ENCODE results near the gene MYL12B. TPM values are rescaled to one million over a fixed set of nuclear protein-coding genes. Genes with fewer than 3 reads are reported as not detected.
A peak's percentile ranks its signal among the peaks of the same experiment; 100 is the strongest.

MYL12B gene
- total RNA-seq, 1 experiment from 2014 or later: 166 TPM

GRCh38 chr18:3255611-3256165 is 6.2 kb upstream of the MYL12B start:
- no peak overlapping the region for H3K4ac ChIP-seq (ENCODE audit: low read depth, low read length)
- H3K27me3 ChIP-seq (ENCODE audit: insufficient read depth, low read length): no peaks in the 10 kb centered on the region
- H2BK120ac ChIP-seq (ENCODE audit: low read depth, low read length, poor library complexity, severe bottlenecking): no peak overlapping the region
- no peak overlapping the region for H4K91ac ChIP-seq (ENCODE audit: insufficient read length, low read depth, low read length)
- H3K9me3 ChIP-seq (ENCODE audit: control insufficient read depth, low read depth, low read length): no peaks in the 10 kb centered on the region
- no peak overlapping the region for H3K14ac ChIP-seq (ENCODE audit: insufficient read depth, low read length)
- WGBS (ENCODE audit: extremely low coverage, insufficient read length, low lambda C conversion rate): no CpG with 5 or more reads among the region's 5 CpGs
- no peaks in the 10 kb centered on the region for H4K20me1 ChIP-seq (ENCODE audit: control insufficient read depth, insufficient read depth, insufficient read length)
- no peak overlapping the region for H2BK20ac ChIP-seq (ENCODE audit: low read depth, low read length, poor library complexity, severe bottlenecking)
- H3K56ac ChIP-seq (ENCODE audit: insufficient read length, low read depth, low read length): no peak overlapping the region
- H2AK5ac ChIP-seq (ENCODE audit: insufficient read length, low read length): no peak overlapping the region
- H3K4me1 Mint-ChIP-seq: peaks cover 19 to 31% of the 10 kb centered on the region in 2 experiments
- no peak overlapping the region for H3K23ac ChIP-seq (ENCODE audit: insufficient read length, low read depth, low read length)
- H2BK12ac ChIP-seq (ENCODE audit: insufficient read length, low read depth, low read length): no peak overlapping the region
- no peaks in the 10 kb centered on the region for H3K23me2 ChIP-seq (ENCODE audit: insufficient read length, low read depth, low read length, poor library complexity, severe bottlenecking)
- H3K79me2 ChIP-seq (ENCODE audit: insufficient read depth, low read length): no peaks in the 10 kb centered on the region; the same call in 1 of the 2 replicates
- no peaks in the 10 kb centered on the region for H3K27me3 Mint-ChIP-seq (ENCODE audit: low read depth)
- H3K79me1 ChIP-seq (ENCODE audit: insufficient read depth, low read depth, low read length, poor library complexity, severe bottlenecking): no peaks in the 10 kb centered on the region
- H3T11ph ChIP-seq (ENCODE audit: low read length): no peak overlapping the region
- H3K27ac ChIP-seq (ENCODE audit: insufficient read length, low read depth, low read length): no peak overlapping the region
- H3K27ac Mint-ChIP-seq: peak overlapping the region in 1 of 3 experiments; percentile 42; a peak in 2 of 7 replicates
- no peak overlapping the region for H3K4me3 Mint-ChIP-seq
- no peaks in the 10 kb centered on the region for H3K4me1 ChIP-seq (ENCODE audit: insufficient read depth, low read length)
- H3K4me2 ChIP-seq (ENCODE audit: insufficient read depth, insufficient read length, low read length): no peak overlapping the region
- H4K8ac ChIP-seq (replicated peaks; ENCODE audit: insufficient read length, low read depth, low read length): no peak overlapping the region
- peaks cover 34 to 51% (median 51%) of the 10 kb centered on the region in 3 experiments for H3K36me3 Mint-ChIP-seq (ENCODE audit: insufficient read depth in 1 of 3, low read depth in 3 of 3)
- no peak for DNase-seq
- H2AFZ ChIP-seq (ENCODE audit: low read length): no peak overlapping the region
- H3K9ac ChIP-seq (ENCODE audit: extremely low read depth, insufficient read length, low read length): no peak overlapping the region
- H2BK15ac ChIP-seq (ENCODE audit: low read depth, low read length): no peak overlapping the region
- H3K18ac ChIP-seq (ENCODE audit: insufficient read length, low read depth, low read length): no peak overlapping the region
- H2BK5ac ChIP-seq (ENCODE audit: insufficient read length, low read length): no peak overlapping the region
- H3K9me3 Mint-ChIP-seq: no peaks in the 10 kb centered on the region; a peak in 1 of 5 replicates
- no peak for TF ChIP-seq CTCF (conservative IDR thresholded peaks at IDR 0.05)
- H4K5ac ChIP-seq (ENCODE audit: insufficient read length, low read depth, low read length): no peak overlapping the region

All from H9 (cell line).